Measurements from ENCODE around the gene CD2AP. TPM values are rescaled to one million over a fixed set of nuclear protein-coding genes. Genes with fewer than 3 reads are reported as not detected.

The CD2AP gene
- total RNA-seq, 1 donor from 2014 or later = 68.8 TPM

GRCh38 chr6:47435254-47435612 lies 42.4 kb upstream of the CD2AP start:
- Histone ChIP-seq H2AFZ (ENCODE audit: low read depth, low read length) (no peak overlapping the region), H3K9me3 (ENCODE audit: insufficient read depth, low read depth, low read length) (no peaks in the 10 kb centered on the region), H3K4me1 (ENCODE audit: insufficient read depth, low read length) (no peaks in the 10 kb centered on the region), H3K27ac (ENCODE audit: low read depth, low read length) (no peak overlapping the region), H3K4me3 (ENCODE audit: insufficient read depth, low read depth, low read length) (no peak overlapping the region), H3K79me2 (ENCODE audit: insufficient read depth, low read length) (no peaks in the 10 kb centered on the region), H3K36me3 (ENCODE audit: insufficient read depth, low read length) (no peaks in the 10 kb centered on the region), H3K9ac (ENCODE audit: low read length) (no peak overlapping the region), H4K20me1 (ENCODE audit: insufficient read depth, low read length) (no peaks in the 10 kb centered on the region), H3K4me2 (ENCODE audit: low read length) (no peak overlapping the region), H3K27me3 (ENCODE audit: insufficient read depth, low read length) (no peaks in the 10 kb centered on the region)
- Mint-ChIP-seq H3K27ac (ENCODE audit: unreplicated experiment) (no peak overlapping the region), H3K4me1 (ENCODE audit: low read depth, unreplicated experiment) (no peaks in the 10 kb centered on the region), H3K36me3 (ENCODE audit: low read depth, unreplicated experiment) (peaks cover 5% of the 10 kb centered on the region), H3K4me3 (ENCODE audit: unreplicated experiment) (no peak overlapping the region), H3K9me3 (ENCODE audit: unreplicated experiment) (peaks cover 5% of the 10 kb centered on the region), H3K27me3 (ENCODE audit: low read depth, unreplicated experiment) (peaks cover 3% of the 10 kb centered on the region)
- DNase-seq (ENCODE audit: low read depth) (no peak), FAIRE-seq (no peak)
- TF ChIP-seq CTCF (IDR thresholded peaks at IDR 0.05; ENCODE audit: insufficient read depth, low read depth, low read length) (no peak), EZH2 (IDR thresholded peaks at IDR 0.05; ENCODE audit: insufficient read depth, low read length) (no peak)

- peaks cover 3% of the 10 kb centered on the region for H3K36me3 Mint-ChIP-seq (ENCODE audit: low read depth, unreplicated experiment)
- Histone ChIP-seq H2AFZ (ENCODE audit: low read depth, low read length) (no peak overlapping the region), H3K9me3 (ENCODE audit: insufficient read depth, low read depth, low read length) (no peaks in the 10 kb centered on the region), H3K4me2 (ENCODE audit: low read length) (no peak overlapping the region), H3K4me1 (ENCODE audit: insufficient read depth, low read length) (no peaks in the 10 kb centered on the region), H3K27me3 (ENCODE audit: insufficient read depth, low read length) (no peaks in the 10 kb centered on the region), H3K36me3 (ENCODE audit: insufficient read depth, low read length) (no peaks in the 10 kb centered on the region), H3K79me2 (ENCODE audit: insufficient read depth, low read length) (no peaks in the 10 kb centered on the region), H3K4me3 (ENCODE audit: insufficient read depth, low read depth, low read length) (no peak overlapping the region), H3K9ac (ENCODE audit: low read length) (no peak overlapping the region), H3K27ac (ENCODE audit: low read depth, low read length) (no peak overlapping the region), H4K20me1 (ENCODE audit: insufficient read depth, low read length) (no peaks in the 10 kb centered on the region)
- DNase-seq (ENCODE audit: low read depth) (no peak), FAIRE-seq (no peak)
- no peak overlapping the region for H3K27ac Mint-ChIP-seq (ENCODE audit: unreplicated experiment)
- H3K4me1 Mint-ChIP-seq (ENCODE audit: low read depth, unreplicated experiment) = no peaks in the 10 kb centered on the region
- no peaks in the 10 kb centered on the region for H3K9me3 Mint-ChIP-seq (ENCODE audit: unreplicated experiment)
- no peak overlapping the region for H3K4me3 Mint-ChIP-seq (ENCODE audit: unreplicated experiment)
- TF ChIP-seq CTCF (IDR thresholded peaks at IDR 0.05; ENCODE audit: insufficient read depth, low read depth, low read length) (no peak), EZH2 (IDR thresholded peaks at IDR 0.05; ENCODE audit: insufficient read depth, low read length) (no peak)
- H3K27me3 Mint-ChIP-seq (ENCODE audit: low read depth, unreplicated experiment) = peaks cover 3% of the 10 kb centered on the region
Observed at GRCh38 chr6:47437592-47437991, 40.0 kb upstream of the CD2AP start.

DNA sequence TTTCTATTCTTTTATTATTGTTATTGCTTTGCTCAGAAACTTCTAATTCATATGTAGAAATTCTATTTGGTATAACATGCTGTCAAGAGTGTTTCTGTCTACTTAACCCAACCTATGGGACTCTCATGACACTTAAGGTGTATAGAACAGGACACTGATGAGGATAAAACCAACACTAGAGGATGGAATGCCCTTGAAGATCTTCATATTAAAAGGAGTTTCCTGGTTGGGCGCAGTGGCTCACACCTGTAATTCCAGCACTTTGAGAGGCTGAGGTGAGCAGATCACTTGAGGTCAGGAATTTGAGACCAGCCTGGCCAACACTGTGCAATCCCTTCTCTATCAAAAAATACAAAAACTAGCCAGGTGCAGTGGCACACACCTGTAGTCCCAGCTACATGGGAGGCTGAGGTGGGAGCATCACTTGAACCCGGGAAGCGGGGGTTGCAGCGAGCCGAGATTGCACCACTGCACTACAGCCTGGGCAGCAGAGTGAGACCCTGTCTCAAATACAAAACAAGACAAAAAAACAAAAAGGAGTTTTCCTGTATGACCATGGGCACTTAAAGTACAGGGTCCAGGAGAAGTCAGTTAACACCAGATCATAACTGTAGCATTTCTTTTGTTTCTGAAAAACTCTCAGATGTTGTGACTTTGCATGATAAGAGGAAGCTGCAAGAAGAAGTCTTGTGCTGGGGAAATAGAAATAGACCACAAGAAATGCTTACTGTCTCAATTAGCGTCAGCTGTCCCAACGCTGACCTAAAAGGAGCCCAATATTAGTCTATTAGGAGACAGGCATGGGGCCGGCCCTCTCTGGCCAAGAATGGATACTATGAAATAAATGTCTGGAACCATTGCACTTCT lies 38.9 kb upstream of the CD2AP start:
- Histone ChIP-seq H3K4me3 (ENCODE audit: insufficient read depth, low read depth, low read length) (no peak overlapping the region), H3K4me1 (ENCODE audit: insufficient read depth, low read length) (no peaks in the 10 kb centered on the region)
- no peak for TF ChIP-seq CTCF (IDR thresholded peaks at IDR 0.05; ENCODE audit: insufficient read depth, low read depth, low read length)
- no peak for TF ChIP-seq EZH2 (IDR thresholded peaks at IDR 0.05; ENCODE audit: insufficient read depth, low read length)

More for the DNA sequence above, 38.9 kb upstream of the CD2AP start:
- Mint-ChIP-seq H3K27ac (ENCODE audit: unreplicated experiment) (no peak overlapping the region), H3K27me3 (ENCODE audit: low read depth, unreplicated experiment) (peaks cover 3% of the 10 kb centered on the region), H3K36me3 (ENCODE audit: low read depth, unreplicated experiment) (peaks cover 3% of the 10 kb centered on the region), H3K4me3 (ENCODE audit: unreplicated experiment) (no peak overlapping the region), H3K4me1 (ENCODE audit: low read depth, unreplicated experiment) (no peaks in the 10 kb centered on the region), H3K9me3 (ENCODE audit: unreplicated experiment) (no peaks in the 10 kb centered on the region)
- H4K20me1 ChIP-seq (ENCODE audit: insufficient read depth, low read length) = no peaks in the 10 kb centered on the region
- no peak overlapping the region for H3K27ac ChIP-seq (ENCODE audit: low read depth, low read length)
- FAIRE-seq (no peak), DNase-seq (ENCODE audit: low read depth) (no peak)
- no peak overlapping the region for H3K4me2 ChIP-seq (ENCODE audit: low read length)
- H3K27me3 ChIP-seq (ENCODE audit: insufficient read depth, low read length) = no peaks in the 10 kb centered on the region
- H3K79me2 ChIP-seq (ENCODE audit: insufficient read depth, low read length) = no peaks in the 10 kb centered on the region
- H3K9ac ChIP-seq (ENCODE audit: low read length) = no peak overlapping the region
- no peaks in the 10 kb centered on the region for H3K36me3 ChIP-seq (ENCODE audit: insufficient read depth, low read length)
- no peaks in the 10 kb centered on the region for H3K9me3 ChIP-seq (ENCODE audit: insufficient read depth, low read depth, low read length)
- no peak overlapping the region for H2AFZ ChIP-seq (ENCODE audit: low read depth, low read length)
